GM23338 (cell line): ENCODE results near the gene CARD10. TPM values are rescaled to one million over a fixed set of nuclear protein-coding genes. Genes with fewer than 3 reads are reported as not detected.

Experiments
- ATAC-seq: fragments of 200-7000 bp; cut with Tn5 transposase; 3 replicates; pipeline ENCODE4 v1.9.1; 2020
- DNase-seq: peaks from one replicate; pipeline ENCODE4 v3.0.0-alpha.2; 2015; ENCODE audit warnings: low spot score
- H2AFZ ChIP-seq: fragments of 200-600 bp; sonication (generic); 2 replicates; pipeline ENCODE4 v1.8.0; 2016; ENCODE audit warnings: antibody characterized with exemption, mild to moderate bottlenecking, moderate library complexity
- H3F3A ChIP-seq: fragments of 200-600 bp; sonication (generic); replicated peaks from 2 replicates; pipeline ENCODE4 v1.8.0; 2017; ENCODE audit warnings: antibody characterized with exemption, mixed run types, low read depth
- H3K27ac ChIP-seq: fragments of 200-600 bp; sonication (generic); 2 replicates; pipeline ENCODE4 v1.6.1; 2016; ENCODE audit warnings: low read depth
- H3K27me3 ChIP-seq: fragments of 200-600 bp; sonication (generic); 2 replicates; pipeline ENCODE4 v1.8.0; 2016; ENCODE audit warnings: mild to moderate bottlenecking, mixed run types, moderate library complexity; ENCODE audit not compliant: insufficient read depth
- H3K36me3 ChIP-seq: fragments of 200-600 bp; sonication (generic); 2 replicates; pipeline ENCODE4 v1.8.0; 2016; ENCODE audit warnings: mild to moderate bottlenecking; ENCODE audit not compliant: insufficient read depth
- H3K4me1 ChIP-seq: fragments of 200-600 bp; sonication (generic); 2 replicates; pipeline ENCODE4 v1.8.0; 2016; ENCODE audit warnings: mild to moderate bottlenecking, moderate library complexity; ENCODE audit not compliant: insufficient read depth
- H3K4me2 ChIP-seq: fragments of 200-600 bp; sonication (generic); 2 replicates; pipeline ENCODE4 v1.7.1; 2017; ENCODE audit warnings: mixed run types
- H3K4me3 ChIP-seq: fragments of 200-600 bp; sonication (generic); 2 replicates; pipeline ENCODE4 v1.6.1; 2016; ENCODE audit warnings: mixed run types
- H3K79me2 ChIP-seq: fragments of 200-600 bp; sonication (generic); replicated peaks from 2 replicates; pipeline ENCODE4 v1.8.0; 2017; ENCODE audit warnings: mild to moderate bottlenecking; ENCODE audit not compliant: insufficient read depth
- H3K9me2 ChIP-seq: fragments of 200-600 bp; sonication (generic); 2 replicates; pipeline ENCODE4 v1.8.0; 2017; ENCODE audit not compliant: insufficient read depth
- H4K20me1 ChIP-seq: fragments of 200-600 bp; sonication (generic); replicated peaks from 2 replicates; pipeline ENCODE4 v1.8.0; 2017; ENCODE audit warnings: mild to moderate bottlenecking; ENCODE audit not compliant: insufficient read depth
- H3K27ac Mint-ChIP-seq: 2 replicates; pipeline ENCODE4 v1.8.0; 2020; ENCODE audit warnings: inconsistent platforms, mild to moderate bottlenecking, moderate library complexity, mixed read lengths
- H3K27me3 Mint-ChIP-seq: 3 replicates; pipeline ENCODE4 v1.8.0; 2022; ENCODE audit warnings: low read depth, mild to moderate bottlenecking, moderate library complexity, mixed read lengths, inconsistent platforms; ENCODE audit not compliant: insufficient read depth, poor library complexity
- H3K36me3 Mint-ChIP-seq: 3 replicates; pipeline ENCODE4 v1.8.0; 2021; ENCODE audit warnings: low read depth, mild to moderate bottlenecking, inconsistent platforms, moderate library complexity, mixed read lengths
- H3K4me1 Mint-ChIP-seq: 3 replicates; pipeline ENCODE4 v1.8.0; 2020; ENCODE audit warnings: mild to moderate bottlenecking, inconsistent platforms, mixed read lengths
- H3K4me3 Mint-ChIP-seq: 3 replicates; pipeline ENCODE4 v1.8.0; 2021; ENCODE audit warnings: moderate library complexity, mild to moderate bottlenecking, inconsistent platforms, mixed read lengths
- H3K9me3 Mint-ChIP-seq: 3 replicates; pipeline ENCODE4 v1.8.0; 2020; ENCODE audit warnings: moderate library complexity, mild to moderate bottlenecking, inconsistent platforms, mixed read lengths
- CREB1 ChIP-seq: fragments of 250-450 bp; sonication (Bioruptor Pico); IDR thresholded peaks from 2 replicates; pipeline ENCODE4 v1.5.0; 2020; ENCODE audit warnings: low read depth, mild to moderate bottlenecking, moderate library complexity
- EZH2 ChIP-seq: fragments of 200-600 bp; sonication (generic); IDR thresholded peaks from one replicate; pipeline ENCODE4 v1.8.0; 2017; ENCODE audit warnings: antibody characterized with exemption, mild to moderate bottlenecking, low read depth; ENCODE audit not compliant: unreplicated experiment
- JUNB ChIP-seq: IDR thresholded peaks from one replicate; pipeline ENCODE4 v1.6.1; 2016; ENCODE audit warnings: antibody characterized with exemption; ENCODE audit not compliant: unreplicated experiment
- POLR2AphosphoS5 ChIP-seq: IDR thresholded peaks from 2 replicates; pipeline ENCODE4 v1.6.1; 2016; ENCODE audit warnings: antibody characterized with exemption, low read depth
- STAT1 ChIP-seq: IDR thresholded peaks from one replicate; pipeline ENCODE4 v1.6.1; 2016; ENCODE audit warnings: antibody characterized with exemption; ENCODE audit not compliant: unreplicated experiment
- polyA plus RNA-seq: library from polyadenylated mRNA; unstranded; fragments of >200 nt; fragmentation: Nextera tagmentation; extraction: Ambion mirVana; gene quantifications from 2 replicates; pipeline ENCODE4 v1.2.1, GENCODE V29; 2016
- total RNA-seq: library from RNA; depleted of rRNA; stranded (reverse); fragments of >200 nt; shearing (Covaris generic); gene quantifications from 2 replicates; pipeline ENCODE4 v1.2.3, GENCODE V29; 2014
- TF ChIP-seq, protein P1 (sequence below): fragments of 250-450 bp; sonication (Bioruptor Pico); IDR thresholded peaks from 2 replicates; pipeline ENCODE4 v1.5.0; 2020; ENCODE audit warnings: mild to moderate bottlenecking, moderate library complexity
- TF ChIP-seq, protein P2 (sequence below): IDR thresholded peaks from 2 replicates; pipeline ENCODE4 v1.6.1; 2016; ENCODE audit warnings: antibody characterized with exemption
- TF ChIP-seq, protein P3 (sequence below), 2 experiments: fragments of 200-600 bp in 1 of 2; sonication (generic) in 1 of 2; conservative IDR thresholded peaks; 2 replicates each; pipeline versions ENCODE4 v1.5.1 to v1.6.1; 2016 to 2017; ENCODE audit warnings: antibody characterized with exemption in 2 of 2, low read depth in 2 of 2, mild to moderate bottlenecking in 2 of 2, moderate library complexity in 1 of 2

The CARD10 gene
- total and polyA plus RNA-seq, 2 experiments from 2014 or later, result 5.4 to 17.2 TPM

DNA sequence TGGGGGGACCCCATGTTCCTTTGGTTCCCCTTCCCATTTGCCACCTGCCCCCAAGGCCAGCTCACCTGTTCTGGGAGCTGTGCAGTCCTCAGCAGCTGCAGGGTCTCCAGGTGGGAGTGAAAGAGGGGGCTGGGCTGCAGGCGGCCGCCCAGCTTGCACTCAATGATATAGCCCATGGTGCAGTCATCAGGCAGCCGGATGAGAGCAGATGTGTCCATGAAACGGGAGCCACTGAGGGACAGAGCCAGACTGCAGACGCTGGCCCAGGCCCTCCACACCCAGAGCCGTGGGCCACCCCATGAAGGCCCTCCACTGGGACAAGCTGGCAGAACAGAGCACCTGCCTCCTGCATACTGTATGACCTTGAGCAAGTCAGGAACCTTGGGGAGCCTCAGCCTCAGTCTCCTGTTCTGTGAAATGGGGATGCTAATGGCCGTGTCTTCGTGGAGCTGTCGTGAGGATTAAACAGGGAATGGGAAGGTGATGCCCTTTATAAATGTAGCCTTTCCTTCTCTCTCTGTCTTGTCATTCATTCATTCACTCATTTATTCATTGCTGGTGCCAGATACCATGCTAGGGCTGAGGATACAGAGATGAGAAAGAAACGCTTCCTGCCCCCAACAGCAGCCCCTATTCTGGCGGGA lies 44.6 kb downstream of the CARD10 start:
- H3K4me1 Mint-ChIP-seq, result peaks cover 3% of the 10 kb centered on the region; the same call in 1 of the 3 replicates
- DNase-seq, result no peak
- Histone ChIP-seq H3K36me3 (no peaks in the 10 kb centered on the region), H3F3A (no peaks in the 10 kb centered on the region), H2AFZ (no peak overlapping the region), H3K4me3 (no peak overlapping the region), H3K27me3 (no peaks in the 10 kb centered on the region), H3K79me2 (no peaks in the 10 kb centered on the region), H3K27ac (no peak overlapping the region), H3K4me2 (no peak overlapping the region), H3K9me2 (no peaks in the 10 kb centered on the region), H4K20me1 (no peaks in the 10 kb centered on the region), H3K4me1 (no peaks in the 10 kb centered on the region)
- no peaks in the 10 kb centered on the region for H3K9me3 Mint-ChIP-seq
- TF ChIP-seq JUNB (no peak), CREB1 (CRISPR knock-in tag) (no peak), POLR2AphosphoS5 (no peak), STAT1 (no peak), EZH2 (no peak)
- TF ChIP-seq, protein P1, sequence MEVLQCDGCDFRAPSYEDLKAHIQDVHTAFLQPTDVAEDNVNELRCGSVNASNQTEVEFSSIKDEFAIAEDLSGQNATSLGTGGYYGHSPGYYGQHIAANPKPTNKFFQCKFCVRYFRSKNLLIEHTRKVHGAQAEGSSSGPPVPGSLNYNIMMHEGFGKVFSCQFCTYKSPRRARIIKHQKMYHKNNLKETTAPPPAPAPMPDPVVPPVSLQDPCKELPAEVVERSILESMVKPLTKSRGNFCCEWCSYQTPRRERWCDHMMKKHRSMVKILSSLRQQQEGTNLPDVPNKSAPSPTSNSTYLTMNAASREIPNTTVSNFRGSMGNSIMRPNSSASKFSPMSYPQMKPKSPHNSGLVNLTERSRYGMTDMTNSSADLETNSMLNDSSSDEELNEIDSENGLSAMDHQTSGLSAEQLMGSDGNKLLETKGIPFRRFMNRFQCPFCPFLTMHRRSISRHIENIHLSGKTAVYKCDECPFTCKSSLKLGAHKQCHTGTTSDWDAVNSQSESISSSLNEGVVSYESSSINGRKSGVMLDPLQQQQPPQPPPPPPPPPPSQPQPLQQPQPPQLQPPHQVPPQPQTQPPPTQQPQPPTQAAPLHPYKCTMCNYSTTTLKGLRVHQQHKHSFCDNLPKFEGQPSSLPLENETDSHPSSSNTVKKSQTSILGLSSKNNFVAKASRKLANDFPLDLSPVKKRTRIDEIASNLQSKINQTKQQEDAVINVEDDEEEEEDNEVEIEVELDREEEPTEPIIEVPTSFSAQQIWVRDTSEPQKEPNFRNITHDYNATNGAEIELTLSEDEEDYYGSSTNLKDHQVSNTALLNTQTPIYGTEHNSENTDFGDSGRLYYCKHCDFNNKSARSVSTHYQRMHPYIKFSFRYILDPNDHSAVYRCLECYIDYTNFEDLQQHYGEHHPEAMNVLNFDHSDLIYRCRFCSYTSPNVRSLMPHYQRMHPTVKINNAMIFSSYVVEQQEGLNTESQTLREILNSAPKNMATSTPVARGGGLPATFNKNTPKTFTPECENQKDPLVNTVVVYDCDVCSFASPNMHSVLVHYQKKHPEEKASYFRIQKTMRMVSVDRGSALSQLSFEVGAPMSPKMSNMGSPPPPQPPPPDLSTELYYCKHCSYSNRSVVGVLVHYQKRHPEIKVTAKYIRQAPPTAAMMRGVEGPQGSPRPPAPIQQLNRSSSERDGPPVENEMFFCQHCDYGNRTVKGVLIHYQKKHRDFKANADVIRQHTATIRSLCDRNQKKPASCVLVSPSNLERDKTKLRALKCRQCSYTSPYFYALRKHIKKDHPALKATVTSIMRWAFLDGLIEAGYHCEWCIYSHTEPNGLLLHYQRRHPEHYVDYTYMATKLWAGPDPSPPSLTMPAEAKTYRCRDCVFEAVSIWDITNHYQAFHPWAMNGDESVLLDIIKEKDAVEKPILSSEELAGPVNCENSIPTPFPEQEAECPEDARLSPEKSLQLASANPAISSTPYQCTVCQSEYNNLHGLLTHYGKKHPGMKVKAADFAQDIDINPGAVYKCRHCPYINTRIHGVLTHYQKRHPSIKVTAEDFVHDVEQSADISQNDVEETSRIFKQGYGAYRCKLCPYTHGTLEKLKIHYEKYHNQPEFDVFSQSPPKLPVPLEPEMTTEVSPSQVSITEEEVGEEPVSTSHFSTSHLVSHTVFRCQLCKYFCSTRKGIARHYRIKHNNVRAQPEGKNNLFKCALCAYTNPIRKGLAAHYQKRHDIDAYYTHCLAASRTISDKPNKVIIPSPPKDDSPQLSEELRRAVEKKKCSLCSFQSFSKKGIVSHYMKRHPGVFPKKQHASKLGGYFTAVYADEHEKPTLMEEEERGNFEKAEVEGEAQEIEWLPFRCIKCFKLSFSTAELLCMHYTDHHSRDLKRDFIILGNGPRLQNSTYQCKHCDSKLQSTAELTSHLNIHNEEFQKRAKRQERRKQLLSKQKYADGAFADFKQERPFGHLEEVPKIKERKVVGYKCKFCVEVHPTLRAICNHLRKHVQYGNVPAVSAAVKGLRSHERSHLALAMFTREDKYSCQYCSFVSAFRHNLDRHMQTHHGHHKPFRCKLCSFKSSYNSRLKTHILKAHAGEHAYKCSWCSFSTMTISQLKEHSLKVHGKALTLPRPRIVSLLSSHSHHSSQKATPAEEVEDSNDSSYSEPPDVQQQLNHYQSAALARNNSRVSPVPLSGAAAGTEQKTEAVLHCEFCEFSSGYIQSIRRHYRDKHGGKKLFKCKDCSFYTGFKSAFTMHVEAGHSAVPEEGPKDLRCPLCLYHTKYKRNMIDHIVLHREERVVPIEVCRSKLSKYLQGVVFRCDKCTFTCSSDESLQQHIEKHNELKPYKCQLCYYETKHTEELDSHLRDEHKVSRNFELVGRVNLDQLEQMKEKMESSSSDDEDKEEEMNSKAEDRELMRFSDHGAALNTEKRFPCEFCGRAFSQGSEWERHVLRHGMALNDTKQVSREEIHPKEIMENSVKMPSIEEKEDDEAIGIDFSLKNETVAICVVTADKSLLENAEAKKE (CRISPR knock-in tag), result no peak
- TF ChIP-seq, protein P2, sequence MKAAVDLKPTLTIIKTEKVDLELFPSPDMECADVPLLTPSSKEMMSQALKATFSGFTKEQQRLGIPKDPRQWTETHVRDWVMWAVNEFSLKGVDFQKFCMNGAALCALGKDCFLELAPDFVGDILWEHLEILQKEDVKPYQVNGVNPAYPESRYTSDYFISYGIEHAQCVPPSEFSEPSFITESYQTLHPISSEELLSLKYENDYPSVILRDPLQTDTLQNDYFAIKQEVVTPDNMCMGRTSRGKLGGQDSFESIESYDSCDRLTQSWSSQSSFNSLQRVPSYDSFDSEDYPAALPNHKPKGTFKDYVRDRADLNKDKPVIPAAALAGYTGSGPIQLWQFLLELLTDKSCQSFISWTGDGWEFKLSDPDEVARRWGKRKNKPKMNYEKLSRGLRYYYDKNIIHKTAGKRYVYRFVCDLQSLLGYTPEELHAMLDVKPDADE, result no peak
- TF ChIP-seq, protein P3, sequence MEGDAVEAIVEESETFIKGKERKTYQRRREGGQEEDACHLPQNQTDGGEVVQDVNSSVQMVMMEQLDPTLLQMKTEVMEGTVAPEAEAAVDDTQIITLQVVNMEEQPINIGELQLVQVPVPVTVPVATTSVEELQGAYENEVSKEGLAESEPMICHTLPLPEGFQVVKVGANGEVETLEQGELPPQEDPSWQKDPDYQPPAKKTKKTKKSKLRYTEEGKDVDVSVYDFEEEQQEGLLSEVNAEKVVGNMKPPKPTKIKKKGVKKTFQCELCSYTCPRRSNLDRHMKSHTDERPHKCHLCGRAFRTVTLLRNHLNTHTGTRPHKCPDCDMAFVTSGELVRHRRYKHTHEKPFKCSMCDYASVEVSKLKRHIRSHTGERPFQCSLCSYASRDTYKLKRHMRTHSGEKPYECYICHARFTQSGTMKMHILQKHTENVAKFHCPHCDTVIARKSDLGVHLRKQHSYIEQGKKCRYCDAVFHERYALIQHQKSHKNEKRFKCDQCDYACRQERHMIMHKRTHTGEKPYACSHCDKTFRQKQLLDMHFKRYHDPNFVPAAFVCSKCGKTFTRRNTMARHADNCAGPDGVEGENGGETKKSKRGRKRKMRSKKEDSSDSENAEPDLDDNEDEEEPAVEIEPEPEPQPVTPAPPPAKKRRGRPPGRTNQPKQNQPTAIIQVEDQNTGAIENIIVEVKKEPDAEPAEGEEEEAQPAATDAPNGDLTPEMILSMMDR (conservative IDR thresholded peaks at IDR 0.05; ENCODE audit: low read depth in 2 of 2), result no peak
- peaks cover 12% of the 10 kb centered on the region for H3K27me3 Mint-ChIP-seq
- no peak for ATAC-seq
- H3K36me3 Mint-ChIP-seq, result no peaks in the 10 kb centered on the region
- H3K27ac Mint-ChIP-seq, result no peak overlapping the region
- no peak overlapping the region for H3K4me3 Mint-ChIP-seq
